ENCODE results near the gene NOL4L.
A peak's percentile ranks its signal among the peaks of the same experiment; 100 is the strongest.
"Not testable (repeated sequence)": the region's sequence is repeated elsewhere in the genome, so short reads cannot be mapped to it uniquely, and the experiment has no call there.

NOL4L gene

DNA sequence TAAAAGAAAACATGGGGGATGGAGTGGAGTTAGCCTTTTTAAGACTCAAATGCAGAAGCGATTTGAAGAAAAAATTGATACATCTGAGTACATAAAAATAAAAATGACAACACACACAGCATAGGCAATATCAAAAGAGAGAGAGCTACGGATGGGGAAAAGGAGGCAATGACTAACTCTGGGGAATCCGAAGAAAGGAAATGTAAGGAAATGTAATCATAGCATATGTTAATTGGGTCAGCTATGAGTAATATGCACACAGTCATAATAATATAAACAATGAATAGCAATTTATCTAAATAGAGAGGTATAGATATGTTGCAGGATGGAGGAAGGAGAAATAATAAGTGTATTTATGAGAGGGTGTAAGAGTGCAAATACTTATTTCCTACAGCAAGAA is 83.4 kb downstream of the NOL4L start:
- no peak for DNase-seq

DNA sequence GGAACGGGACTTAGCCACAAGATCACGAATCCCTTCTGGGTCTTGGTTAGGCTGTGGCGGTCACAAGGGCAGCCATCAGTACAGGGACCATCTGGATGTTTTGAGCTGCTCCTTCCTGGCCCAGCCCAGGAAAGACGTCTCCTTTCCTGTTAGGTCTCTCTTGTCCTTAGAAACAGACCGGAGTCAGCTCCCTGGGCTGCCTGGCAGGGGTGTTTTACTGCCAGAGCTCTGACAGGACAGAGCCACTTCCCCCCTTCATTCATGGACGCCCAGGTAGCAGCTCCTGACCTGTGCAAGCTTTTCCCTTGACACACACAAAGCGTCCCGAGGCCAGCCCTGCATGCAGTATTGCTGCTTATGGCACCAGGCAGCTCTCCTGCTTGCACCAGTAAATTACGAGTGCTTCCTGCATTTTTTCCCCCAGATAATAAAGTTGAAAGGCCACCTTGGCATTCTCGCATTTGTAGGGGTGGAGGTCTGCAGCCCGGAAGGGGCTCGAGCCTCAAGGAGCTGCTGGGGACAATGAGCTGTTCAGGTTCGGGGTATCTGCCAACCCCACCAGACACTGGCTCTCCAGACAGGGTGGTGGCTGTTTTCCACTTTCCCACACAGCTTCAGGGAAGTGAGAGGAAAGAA is 87.4 kb downstream of the NOL4L start:
- DNase-seq = no peak

DNA sequence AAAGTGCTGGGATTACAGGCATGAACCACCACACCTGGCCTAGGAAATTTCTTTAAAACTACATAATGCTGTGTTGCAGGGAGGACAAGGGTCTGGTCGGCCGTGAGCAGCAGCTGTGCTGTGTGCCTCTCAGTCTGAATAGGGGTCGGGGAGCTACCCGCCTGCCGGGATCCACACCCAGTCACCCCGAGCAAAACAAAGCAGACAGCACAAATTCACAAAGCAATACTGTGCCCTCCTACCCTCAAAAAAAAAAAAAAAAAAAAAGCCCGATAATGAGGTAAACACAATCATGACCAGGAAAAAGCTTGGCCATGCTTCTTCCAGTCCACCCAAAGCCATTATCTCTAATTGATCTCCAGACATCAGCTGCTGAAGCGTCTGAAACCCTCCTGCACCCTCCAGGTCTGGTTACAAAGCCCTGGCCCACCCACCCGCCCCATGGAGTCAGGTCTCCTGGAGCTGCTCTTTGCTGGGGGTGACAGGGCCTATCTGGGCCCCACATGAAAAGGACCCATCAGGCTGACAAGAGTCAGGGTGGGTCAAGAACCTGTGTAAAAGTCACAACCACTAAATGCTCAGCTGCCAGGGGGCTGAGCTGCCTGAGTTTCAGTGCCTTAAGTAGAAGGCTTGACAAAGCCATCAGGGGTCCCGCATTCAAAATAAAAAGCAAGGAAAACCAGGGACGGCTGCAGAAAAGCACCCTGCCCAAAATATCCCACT is 88.2 kb downstream of the NOL4L start:
- DNase-seq = no peak

DNA sequence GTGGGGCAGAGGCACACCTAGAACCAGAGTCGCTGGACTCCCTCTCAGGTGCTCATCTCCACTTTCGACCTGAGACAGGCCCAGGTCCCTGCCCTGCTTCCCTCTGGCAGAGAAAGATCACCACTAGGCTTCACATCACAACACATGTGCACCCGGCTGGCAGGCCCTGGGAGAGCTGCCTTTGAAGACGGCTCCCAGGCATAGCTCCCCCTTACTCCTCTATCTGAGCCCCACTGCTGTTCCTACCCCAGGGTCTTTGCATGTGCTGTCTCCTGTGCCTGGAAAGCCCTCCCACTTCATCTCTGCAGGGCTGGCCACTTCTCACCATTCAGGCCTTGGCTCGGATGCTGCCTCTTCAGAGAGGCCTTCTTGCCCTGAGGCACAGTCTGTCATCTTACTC is 89.2 kb downstream of the NOL4L start:
- DNase-seq = no peak

DNA sequence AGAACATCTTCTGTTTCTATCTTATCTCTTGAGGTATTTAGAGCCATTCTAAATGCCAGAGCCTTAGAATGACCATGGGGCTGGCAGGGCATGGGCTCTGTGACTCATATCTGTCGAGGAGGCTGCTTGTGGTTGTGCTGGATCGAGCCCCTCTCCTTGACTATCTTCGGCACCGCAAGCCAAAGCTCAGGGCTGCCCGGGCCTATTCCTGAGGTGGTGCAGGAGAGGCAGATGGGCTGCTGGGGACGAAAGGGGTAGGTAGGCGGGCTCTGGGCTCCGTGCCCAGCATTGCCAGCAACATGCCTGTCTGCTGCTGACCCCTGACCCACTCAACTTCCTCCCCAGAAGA is 89.9 kb downstream of the NOL4L start:
- no peak for DNase-seq

DNA sequence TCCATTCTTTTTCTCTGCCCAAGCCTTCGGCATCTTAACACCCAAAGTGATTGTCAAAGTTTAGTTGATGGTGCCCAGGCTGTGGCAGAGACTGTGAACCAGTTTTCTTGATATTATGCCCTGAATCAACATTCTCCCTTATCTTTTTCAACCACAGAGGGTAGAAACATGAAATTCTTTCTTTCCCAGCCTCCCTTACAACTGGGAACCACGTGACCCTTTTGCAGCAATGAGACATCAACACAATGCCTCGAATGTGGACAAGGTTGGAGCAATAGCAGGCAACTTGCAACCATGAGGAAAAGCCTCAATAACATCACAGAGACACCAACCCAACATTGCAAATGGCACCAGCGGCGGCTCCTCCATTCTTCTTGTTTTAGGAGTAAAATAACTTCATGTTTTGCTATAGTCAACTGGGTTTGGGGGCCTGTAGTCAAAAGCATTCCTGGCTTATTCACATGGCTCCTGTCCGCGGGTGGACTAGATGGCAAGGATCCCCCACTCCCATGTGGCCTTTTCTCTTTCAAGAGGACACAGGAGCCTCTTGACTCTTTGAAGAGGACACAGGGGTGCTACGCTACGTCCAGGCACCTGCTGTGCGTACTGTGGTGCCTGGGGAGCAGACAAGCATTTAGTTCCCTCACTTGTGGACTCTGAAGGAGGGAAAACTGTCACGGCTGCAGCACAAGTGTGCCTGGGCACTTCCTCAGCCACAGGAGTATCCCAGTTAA is 90.5 kb downstream of the NOL4L start:
- no peak for DNase-seq

DNA sequence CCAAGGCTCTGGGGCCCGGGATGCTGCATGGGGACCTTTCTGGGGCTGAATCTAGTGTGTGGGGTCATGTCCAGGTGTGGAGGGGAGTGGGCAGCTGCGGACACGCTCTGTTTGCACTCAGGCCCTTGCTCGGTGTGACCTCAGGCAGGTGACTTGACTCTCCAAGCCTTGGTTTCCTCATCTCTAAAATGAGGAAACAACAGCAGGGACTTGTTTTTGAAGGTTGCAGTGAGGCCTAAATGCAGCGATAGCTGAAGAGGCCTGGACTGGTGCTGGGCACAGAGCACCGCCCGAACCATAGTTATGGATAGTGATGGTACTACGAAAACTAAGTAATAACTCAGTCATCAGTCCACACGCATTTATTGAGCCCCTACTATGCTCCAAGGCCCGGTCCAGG is 91.8 kb downstream of the NOL4L start:
- DNase-seq = no peak

DNA sequence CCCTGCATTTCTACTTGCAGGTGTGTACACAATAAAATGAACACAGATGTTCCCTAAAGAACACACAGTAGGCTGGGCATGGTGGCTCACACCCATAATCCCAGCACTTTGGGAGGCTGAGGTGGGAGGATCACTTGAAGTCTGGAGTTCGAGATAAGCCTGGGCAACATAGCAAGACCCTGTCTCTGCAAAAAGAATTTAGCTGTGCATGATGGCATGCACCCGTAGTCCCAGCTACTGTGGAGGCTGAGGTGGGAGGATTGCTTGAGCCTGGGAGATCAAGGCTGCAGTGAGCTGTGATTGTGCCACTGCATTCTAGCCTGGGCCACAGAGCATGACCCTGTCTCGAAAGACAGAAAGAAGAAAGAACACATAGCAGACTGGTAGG is 93.4 kb downstream of the NOL4L start:
- DNase-seq = not testable (repeated sequence)

DNA sequence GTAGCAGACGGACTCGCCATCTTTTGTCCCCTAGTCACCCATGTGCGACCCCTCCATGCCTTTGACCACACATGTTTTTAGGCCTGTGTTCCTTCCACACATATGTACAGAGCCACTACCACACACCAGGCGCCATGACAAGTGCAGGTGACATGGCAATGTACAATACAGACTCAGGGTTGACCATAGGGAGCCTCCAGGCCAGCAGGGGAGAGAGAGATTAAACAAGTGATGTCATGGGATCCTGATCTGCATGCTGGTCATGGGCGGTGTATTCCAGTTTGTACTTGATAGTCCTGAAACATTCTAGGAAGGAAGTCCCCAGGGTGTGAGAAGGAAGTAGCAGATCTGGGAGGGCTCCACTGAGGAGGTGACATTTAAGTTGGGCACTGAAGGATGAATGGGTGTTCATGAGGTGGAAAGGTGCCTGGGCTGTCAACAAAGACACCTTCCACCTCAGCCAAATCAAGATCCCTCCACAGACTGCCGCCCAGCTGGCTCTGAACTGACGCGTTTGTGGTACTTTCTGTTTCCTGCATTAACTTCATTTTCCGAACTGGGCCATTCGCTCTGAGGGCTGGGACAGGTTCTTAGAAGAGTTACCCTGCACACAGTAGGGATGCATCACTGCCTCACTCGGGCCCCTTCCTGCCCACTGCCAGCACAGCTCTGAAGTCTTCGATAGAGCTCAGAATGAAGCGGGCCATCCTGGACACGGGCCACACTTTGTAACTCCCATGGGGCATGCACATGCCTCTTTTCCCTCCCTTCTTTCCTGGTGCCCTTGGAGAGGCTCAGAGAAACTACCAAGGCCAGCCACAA is 94.0 kb downstream of the NOL4L start:
- DNase-seq = no peak

DNA sequence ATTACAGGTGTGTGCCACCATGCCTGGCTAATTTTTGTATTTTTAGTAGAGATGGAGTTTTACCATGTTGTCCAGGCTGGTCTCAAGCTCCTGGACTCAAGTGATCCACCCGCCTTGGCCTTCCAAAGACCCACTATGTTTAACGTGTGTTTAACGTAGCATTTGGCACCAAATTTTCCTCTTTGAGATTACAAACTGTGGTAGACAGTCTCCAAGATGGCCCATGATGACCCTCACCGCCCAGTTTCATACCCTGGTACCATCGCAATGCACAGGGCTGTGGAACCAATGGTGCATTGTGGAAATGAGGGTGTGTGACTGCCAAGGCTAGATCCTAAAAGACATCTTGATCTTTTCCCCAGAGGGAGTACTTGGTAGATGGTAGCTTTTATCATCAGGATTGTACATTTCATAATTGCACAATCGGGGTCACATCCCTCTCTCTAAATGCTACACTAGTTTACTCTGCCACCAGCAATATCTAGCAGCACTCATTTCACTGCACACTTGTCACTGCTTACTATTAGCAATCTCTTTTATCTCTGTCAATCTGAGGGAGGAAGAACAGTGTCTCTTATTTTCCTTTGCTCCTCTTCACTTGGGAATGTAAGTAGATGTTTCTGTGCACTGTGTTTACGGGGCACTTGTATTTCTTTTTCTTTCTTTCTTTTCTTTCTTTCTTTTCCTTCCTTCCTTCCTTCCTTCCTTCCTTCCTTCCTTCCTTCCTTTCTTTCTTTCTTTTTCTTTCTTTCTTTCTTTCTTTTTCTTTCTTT is 96.9 kb downstream of the NOL4L start:
- DNase-seq = no peak

DNA sequence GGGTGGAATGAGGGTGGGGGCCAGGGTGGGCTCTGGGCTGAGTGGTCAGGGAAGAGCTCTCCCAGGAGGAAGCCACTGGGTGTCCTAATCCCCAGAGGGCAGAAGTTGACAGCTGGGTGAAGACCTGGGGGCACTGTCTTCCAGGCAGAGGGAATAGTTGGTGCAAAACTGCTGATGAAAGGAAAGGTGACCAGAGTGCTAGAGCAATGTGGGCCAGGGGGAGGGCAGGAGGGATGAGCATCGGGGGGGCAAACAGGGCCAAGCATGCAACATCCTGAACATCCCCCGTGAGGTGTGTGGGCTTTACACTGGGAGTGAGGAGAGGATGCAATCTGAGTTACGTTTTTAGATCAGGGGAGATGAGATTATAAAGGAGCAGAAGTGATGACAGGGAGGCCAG is 97.8 kb downstream of the NOL4L start:
- no peak for DNase-seq

DNA sequence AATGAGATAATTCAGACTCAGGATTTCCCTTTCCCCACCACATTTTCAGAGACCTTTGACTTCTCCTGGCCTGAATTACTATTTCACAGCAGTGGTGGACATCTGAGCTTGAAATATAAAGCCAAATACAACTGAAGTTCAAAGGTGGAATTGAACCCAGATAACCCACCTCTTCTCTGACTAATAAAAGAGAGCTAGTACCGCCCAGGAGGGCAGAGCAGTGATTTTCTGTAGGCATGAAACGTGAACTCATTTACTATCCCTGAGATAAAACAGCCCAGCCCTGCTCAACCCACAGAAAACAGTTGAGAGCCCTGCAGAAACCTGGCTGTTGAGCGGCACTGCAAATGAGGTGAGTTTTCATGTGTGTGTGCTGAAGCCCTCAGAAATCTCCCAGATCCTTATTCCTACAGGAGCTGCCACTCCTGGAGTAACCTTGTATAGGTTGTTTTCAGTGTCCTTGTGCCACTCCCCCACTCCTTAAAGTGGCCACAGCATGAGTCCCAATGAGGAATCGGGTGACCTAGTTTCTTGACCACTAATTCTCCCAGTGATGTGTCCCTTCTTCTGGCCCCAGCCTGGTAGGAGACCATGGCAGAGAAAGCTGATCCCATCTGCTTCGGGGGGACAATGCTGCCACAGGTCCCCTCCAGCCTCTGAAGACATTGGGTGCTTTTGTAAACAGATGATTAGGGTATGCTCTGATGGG is 99.2 kb downstream of the NOL4L start:
- DNase-seq = no peak

DNA sequence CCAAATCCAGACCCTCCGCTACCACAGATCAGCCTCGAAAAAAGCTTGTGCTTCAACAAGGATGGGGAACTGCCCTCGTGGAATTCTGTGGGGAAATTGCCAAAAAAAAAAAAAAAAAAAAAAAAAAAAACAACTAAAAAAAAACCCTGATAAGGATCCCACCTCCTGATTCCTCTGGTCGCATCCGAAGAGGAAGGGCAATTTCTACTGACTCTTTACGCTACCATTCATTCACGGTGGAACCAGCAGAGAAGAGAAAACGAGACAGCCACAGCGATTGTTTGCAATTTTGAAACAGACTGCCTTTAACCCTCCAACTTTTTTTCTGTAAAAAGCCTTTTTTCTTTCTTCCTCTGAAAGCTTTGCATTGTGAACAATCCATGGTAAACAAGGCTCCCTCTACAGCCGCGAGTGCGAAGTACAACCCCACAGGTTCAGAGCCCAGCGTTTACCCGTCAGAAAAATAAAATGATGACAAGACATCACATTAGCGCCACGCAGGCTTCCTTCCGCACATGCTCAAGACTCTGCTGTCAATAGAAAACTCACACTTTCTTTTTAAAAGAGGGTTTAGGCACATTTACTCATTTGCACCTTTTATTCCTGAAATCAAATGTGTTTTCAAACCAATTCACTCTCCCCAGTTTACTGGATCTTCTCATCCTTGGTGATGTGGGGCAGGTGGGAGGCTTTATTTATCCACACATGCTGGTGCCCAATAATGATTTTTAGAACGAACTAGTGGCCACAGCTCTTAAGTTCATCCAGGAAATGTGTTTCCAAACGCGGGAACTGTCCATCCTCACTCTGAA is 100.0 kb downstream of the NOL4L start:
- peak; percentile 90 for DNase-seq

DNA sequence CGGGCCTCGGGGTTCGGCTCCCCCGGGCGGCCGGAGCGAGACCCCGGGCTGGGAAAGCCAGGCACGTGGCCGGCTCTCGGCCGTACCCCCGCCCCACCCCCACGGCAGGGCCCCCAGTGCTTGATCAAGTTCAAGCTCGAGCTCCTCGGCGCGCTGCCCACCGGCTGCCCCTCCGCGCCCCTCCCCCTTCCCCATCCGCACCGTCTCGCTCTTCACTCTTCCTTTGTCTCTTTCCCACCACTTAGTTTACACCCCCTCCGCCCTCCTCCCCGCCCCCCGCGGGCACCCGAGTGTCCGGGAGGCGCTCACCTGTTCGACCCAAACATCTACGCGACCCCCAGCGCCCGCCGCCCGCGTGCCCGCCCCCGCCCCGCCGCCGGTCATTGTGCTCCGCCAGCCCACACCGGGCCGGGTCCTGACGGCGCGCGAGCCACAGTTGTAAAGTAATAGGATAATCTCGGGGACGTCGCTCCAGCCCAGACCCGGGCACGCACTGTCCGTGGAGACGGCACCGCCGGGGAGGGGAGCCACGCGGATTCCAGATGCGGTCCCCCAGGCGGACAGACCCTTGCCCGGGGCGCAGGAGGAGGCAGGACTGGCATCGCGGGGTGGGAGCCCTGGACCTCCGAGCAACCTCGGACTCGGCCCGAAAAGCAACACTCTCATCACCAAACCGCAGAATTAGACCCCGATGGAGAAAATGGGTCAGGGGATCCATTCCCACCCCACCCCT is 100.7 kb downstream of the NOL4L start:
- peak; percentile 48 for DNase-seq

DNA sequence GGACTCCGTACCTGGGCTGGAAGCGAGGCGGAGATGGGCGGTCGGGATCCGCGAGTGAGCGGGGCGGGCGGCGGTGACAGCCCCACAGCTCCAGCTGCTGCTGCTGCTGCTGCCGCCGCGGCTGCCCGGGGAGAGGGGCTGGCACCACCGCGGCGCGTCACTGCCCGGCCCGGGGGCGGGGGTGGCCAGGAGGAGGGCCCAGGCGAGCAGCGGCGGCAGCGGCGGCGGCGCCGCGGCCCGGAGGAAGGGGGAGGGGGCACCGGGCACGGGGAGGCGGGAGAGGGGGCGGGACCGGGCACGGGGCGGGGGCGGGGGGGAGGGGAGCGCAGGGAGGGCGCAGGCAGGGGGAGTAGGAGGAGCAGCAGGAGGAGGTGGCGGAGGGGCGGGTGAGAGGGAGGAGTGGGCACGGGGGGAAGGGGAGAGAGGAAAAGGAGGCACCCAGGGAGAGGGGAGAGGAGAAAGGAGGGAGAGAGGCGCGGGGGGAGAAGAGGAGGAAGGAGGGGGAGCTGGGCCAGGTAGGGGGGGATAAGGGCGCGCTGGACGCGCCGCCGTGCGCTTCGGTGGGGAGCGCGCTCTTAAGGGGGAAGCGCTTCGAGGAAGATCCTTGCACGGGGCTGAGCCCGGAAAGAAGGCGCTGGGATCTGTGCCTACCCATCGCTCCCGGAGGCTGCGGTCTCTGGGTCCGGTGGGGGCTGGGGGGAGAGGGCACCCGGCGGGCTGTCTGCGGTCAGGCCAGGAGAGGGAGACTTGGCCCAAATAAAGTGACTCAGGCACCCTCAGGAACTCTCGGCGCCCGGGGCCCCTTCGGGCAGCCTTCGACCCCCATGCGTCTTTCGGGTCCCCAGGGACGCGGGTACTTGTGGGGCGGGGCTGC is 101.5 kb downstream of the NOL4L start:
- peak; percentile 79 for DNase-seq

DNA sequence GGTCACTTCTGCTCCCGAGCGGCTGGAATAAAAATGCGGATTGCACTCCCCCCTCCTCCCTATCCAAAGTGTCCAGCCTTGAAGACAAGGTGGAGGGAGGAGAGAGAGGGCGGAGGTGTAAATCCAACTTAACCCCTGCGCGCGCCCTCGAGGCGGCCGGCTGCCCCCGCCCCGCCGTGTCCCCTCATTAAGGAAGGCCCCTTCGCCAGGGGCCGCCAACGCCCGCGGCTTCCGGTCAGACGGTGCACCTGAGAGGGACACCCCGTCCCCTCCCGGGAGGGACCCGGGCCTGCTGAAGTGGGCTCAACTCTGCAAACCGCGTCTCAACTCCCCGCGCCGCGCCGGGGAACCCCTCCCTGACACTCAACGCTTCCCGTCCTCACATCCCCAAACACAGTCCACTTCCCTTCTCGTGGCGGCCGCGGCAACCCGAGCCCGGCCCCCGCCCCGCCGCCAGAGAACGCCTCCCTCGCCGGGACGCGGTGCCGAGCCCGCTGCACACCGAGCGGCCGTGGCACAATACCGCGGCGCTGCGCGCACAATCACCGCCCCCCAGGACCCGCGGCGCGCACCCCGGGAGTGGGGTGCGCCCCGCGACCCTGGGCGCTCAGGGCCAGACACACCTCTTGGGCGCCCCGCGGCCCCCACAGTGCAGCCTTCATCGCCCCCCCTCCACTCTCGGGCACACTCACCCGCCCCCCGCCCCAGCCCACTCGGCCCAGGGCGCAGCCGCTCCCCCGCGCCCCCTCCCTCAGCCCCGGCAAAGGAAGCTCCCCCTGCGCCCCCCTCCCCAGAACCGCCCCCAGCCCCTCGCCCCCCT is 102.5 kb downstream of the NOL4L start:
- DNase-seq = peak; percentile 53

DNA sequence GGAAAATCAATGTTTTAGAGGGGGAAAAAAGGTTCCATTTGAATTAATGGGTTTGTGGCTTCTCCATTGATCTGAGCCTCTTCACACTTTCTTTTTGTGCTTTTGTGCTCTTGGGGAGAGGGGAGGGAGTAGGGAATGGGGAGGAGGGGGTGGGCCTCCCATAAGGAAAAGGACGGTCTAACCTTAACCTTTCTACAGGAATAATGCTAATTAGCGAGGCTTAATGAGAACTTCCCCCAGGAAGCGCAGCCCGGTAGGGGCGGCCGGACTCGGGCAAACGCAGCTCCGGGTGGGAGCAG is 103.0 kb downstream of the NOL4L start:
- DNase-seq = no peak

DNA sequence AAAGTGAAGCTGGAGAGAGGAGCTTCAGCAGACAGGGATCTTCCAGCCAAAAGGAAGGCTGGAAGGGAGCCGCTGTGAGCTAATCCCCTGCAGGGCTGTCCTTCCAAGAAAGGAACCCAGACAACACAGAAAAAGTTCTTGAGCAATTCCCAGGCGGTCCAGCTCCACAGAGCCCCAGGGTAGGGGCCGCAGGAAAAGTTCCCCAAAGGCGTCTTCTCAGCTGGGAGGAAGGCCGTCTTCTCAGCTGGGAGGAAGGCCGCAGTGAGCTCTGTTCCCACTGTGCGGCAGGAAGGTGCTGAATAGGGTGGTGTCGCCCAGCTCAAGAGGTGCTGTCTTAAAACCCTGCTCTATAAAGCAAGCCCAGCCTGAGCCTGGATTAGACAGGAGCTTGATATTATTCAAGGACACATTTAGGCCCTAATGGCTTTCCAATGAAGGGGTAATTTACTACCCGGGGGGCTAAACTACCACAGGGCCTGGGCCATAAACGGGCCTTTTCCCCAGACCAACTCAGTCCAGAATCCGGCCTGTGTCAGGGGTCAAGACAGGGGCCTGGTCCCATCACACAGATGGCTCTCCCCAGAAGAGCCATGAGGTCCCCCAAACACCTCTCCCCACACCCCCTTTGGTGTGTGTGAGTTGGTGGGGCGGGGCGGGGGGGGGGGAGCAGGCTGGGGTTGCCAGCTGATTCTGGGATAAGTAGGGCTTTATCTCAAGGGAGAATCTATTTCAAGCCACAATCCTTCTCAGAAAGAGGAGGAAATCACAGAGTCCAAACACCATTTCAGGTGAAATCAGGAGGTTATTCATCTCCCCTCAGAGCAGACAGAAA is 103.6 kb downstream of the NOL4L start:
- peak; percentile 26 for DNase-seq
